GM12878 (cell line): Measurements from ENCODE around the gene HECTD4. TPM values are rescaled to one million over a fixed set of nuclear protein-coding genes. Genes with fewer than 3 reads are reported as not detected.
"Not testable (repeated sequence)": the region's sequence is repeated elsewhere in the genome, so short reads cannot be mapped to it uniquely, and the experiment has no call there.

Experiments used
- ATAC-seq: fragments of 200-7000 bp; cut with Tn5 transposase; 3 replicates; pipeline ENCODE4 v1.9.1; 2020; ENCODE audit warnings: mild to moderate bottlenecking, moderate library complexity
- BruUV-seq: library from RNA; stranded (reverse); fragments of 400-500 nt; replicated peaks from 2 replicates; lab custom pipeline; 2021; lab: Mats Ljungman, UMichigan
- CTCF ChIA-PET: fragments of 300-600 bp; sonication (Branson Sonifier 250); formaldehyde crosslinking; extraction: SDS; loops from one replicate; lab custom pipeline; 2021; ENCODE audit warnings: inconsistent platforms; lab: Yijun Ruan, JAX
- POLR2A ChIA-PET: fragments of 350-600 bp; formaldehyde crosslinking; extraction: SDS; loops from one replicate; lab custom pipeline; 2021; ENCODE audit warnings: inconsistent platforms; lab: Charles Lee
- RAD21 ChIA-PET: fragments of 300-600 bp; sonication (Branson Sonifier 250); formaldehyde crosslinking; loops from one replicate; lab custom pipeline; 2023; ENCODE audit warnings: antibody characterized with exemption; ENCODE audit not compliant: unreplicated experiment; lab: Charles Lee
- SMC1A ChIA-PET: fragments of 300-600 bp; sonication (Branson Sonifier 250); formaldehyde crosslinking; loops from one replicate; lab custom pipeline; 2023; ENCODE audit not compliant: unreplicated experiment, uncharacterized antibody; lab: Charles Lee
- DNase-seq: peaks from one replicate; pipeline ENCODE4 v3.0.0-alpha.2; 2011; ENCODE audit warnings: low read depth, low spot score
- FAIRE-seq: peaks from 3 replicates; lab custom pipeline; 2011; peaks lifted over from hg19 to GRCh38; lab: Jason Lieb, UNC
- H2AFZ ChIP-seq: 2 replicates; pipeline ENCODE4 v1.6.0; 2011; ENCODE audit warnings: low read depth, low read length, control low read depth; ENCODE audit not compliant: control insufficient read depth
- H3K27ac ChIP-seq: 2 replicates; pipeline ENCODE4 v1.5.1; 2011; ENCODE audit warnings: control low read depth; ENCODE audit not compliant: control insufficient read depth, insufficient read depth
- H3K27me3 ChIP-seq, 2 experiments: replicated peaks in 1 of 2; 2 replicates each; pipeline versions ENCODE4 v1.6.0 to v1.6.1; 2011; ENCODE audit warnings: low read length in 1 of 2; ENCODE audit not compliant: control insufficient read depth in 2 of 2, insufficient read depth in 2 of 2
- H3K36me3 ChIP-seq, 2 experiments: 2 replicates each; pipeline ENCODE4 v1.5.1; 2011; ENCODE audit warnings: low read length in 1 of 2; ENCODE audit not compliant: control insufficient read depth in 2 of 2, insufficient read depth in 2 of 2
- H3K4me1 ChIP-seq: 2 replicates; pipeline ENCODE4 v1.6.1; 2011; ENCODE audit warnings: mild to moderate bottlenecking, low read length, moderate library complexity, mixed read lengths; ENCODE audit not compliant: control insufficient read depth, insufficient read depth
- H3K4me2 ChIP-seq: 2 replicates; pipeline ENCODE4 v1.6.0; 2011; ENCODE audit warnings: control low read depth; ENCODE audit not compliant: control insufficient read depth, insufficient read depth
- H3K4me3 ChIP-seq: fragments of 200-600 bp; sonication (generic); 2 replicates; pipeline ENCODE4 v1.5.1; 2016
- H3K79me2 ChIP-seq: 2 replicates; pipeline ENCODE4 v1.6.0; 2011; ENCODE audit warnings: low read length; ENCODE audit not compliant: control insufficient read depth, insufficient read depth
- H3K9ac ChIP-seq: 2 replicates; pipeline ENCODE4 v1.8.0; 2011; ENCODE audit warnings: low read length, control low read depth, mixed read lengths; ENCODE audit not compliant: control insufficient read depth, insufficient read depth
- H3K9me3 ChIP-seq: replicated peaks from 3 replicates; pipeline ENCODE4 v1.5.1; 2011; ENCODE audit warnings: mild to moderate bottlenecking, low read length; ENCODE audit not compliant: control insufficient read depth, insufficient read depth
- H4K20me1 ChIP-seq: 2 replicates; pipeline ENCODE4 v1.6.0; 2011; ENCODE audit not compliant: control insufficient read depth, insufficient read depth
- ESRRA ChIP-seq: IDR thresholded peaks from 2 replicates; pipeline ENCODE4 v1.6.1; 2012; ENCODE audit warnings: mild to moderate bottlenecking, low read length, improper control_type of control experiment
- MYB ChIP-seq: fragments of 150-350 bp; IDR thresholded peaks from 2 replicates; pipeline ENCODE4 v1.6.1; 2014; ENCODE audit warnings: mild to moderate bottlenecking, low read depth, low read length, borderline replicate concordance
- WGBS: methylation state at CpG from one replicate; pipeline ENCODE4 v1.1.6; 2016; ENCODE audit warnings: low lambda C conversion rate; ENCODE audit not compliant: insufficient replicate concordance, insufficient coverage; ENCODE audit errors: missing lambda C conversion rate; 5-methylcytosine and 5-hydroxymethylcytosine counted together
- in situ Hi-C: fragments of 300-500 bp; cut with MboI; formaldehyde crosslinking; loops from 9 replicates; pipeline ENCODE4 v1.14.3; 2018; ENCODE audit warnings: mixed read lengths
- intact Hi-C: fragments of 100-400 bp; cut with micrococcal nuclease; formaldehyde crosslinking; loops from one replicate; pipeline ENCODE4 v1.14.2; 2022; ENCODE audit not compliant: unreplicated experiment
- polyA plus RNA-seq, 11 experiments: library from polyadenylated mRNA; depleted of rRNA in 4 of 11; unstranded in 6 of 11; stranded (reverse) in 5 of 11; fragments of >200 nt; fragmentation: Nextera tagmentation in 4 of 11; fragmentation: Illumina TruSeq in 1 of 11; extraction: Ambion mirVana in 4 of 11; extraction: Trizol in 1 of 11; gene quantifications; 1 replicate in 1 of 11; 2 replicates in 10 of 11; pipeline versions ENCODE4 v1.2.1 to v1.2.3, GENCODE V29; 2011 to 2016; ENCODE audit warnings: inconsistent platforms in 2 of 11, missing spikeins in 2 of 11, low read depth in 1 of 11
- total RNA-seq, 4 experiments: library from RNA; depleted of rRNA in 3 of 4; stranded (reverse); fragments of >200 nt in 3 of 4; fragmentation: Illumina TruSeq in 1 of 4; extraction: Trizol in 1 of 4; gene quantifications; 2 replicates each; pipeline versions ENCODE4 v1.2.1 to v1.2.3, GENCODE V29; 2013 to 2021

Gene HECTD4
- total and polyA plus RNA-seq, 10 of the 15 experiments (the other 5 are each of a cell fraction or from before 2014, with no cell fraction given) = 5.8 to 43.9 (median 17.9) TPM

DNA sequence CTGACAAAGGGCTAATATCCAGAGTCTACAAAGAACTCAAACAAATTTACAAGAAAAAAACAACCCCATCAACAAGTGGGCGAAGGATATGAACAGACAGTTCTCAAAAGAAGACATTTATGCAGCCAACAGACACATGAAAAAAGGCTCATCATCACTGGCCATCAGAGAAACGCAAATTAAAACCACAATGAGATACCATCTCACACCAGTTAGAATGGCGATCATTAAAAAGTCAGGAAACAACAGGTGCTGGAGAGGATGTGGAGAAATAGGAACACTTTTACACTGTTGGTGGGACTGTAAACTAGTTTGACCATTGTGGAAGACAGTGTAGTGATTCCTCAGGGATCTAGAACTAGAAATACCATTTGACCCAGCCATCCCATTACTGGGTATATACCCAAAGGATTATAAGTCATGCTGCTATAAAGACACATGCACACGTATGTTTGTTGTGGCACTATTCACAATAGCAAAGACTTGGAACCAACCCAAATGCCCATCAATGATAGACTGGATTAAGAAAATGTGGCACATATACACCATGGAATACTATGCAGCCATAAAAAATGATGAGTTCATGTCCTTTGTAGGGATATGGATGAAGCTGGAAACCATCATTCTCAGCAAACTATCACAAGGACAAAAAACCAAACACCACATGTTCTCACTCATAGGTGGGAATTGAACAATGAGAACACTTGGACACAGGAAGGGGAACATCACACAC lies 7.9 kb upstream of the HECTD4 start:
- DNase-seq, POLR2A ChIA-PET, H3K36me3 ChIP-seq, H3K79me2 ChIP-seq, ATAC-seq, H3K4me2 ChIP-seq, H3K9ac ChIP-seq, H3K4me1 ChIP-seq, BruUV-seq, FAIRE-seq, H3K27ac ChIP-seq, H3K4me3 ChIP-seq, H4K20me1 ChIP-seq, H3K9me3 ChIP-seq, H2AFZ ChIP-seq, H3K27me3 ChIP-seq: not testable (repeated sequence)
- in situ Hi-C loops (loop anchor here (5.0 to 10.0 kb wide), 2 partner anchors 193 to 445 kb away; no protein-coding TSS in a partner anchor), intact Hi-C loops (loop anchor here (10.0 kb wide), 4 partner anchors 115 to 545 kb away; partner anchors contain the start of genes ERP29, MAPKAPK5 and TMEM116)
- ChIA-PET RAD21 (interaction anchor here (0.6 kb wide), 1 partner anchor 102 kb away, joined by 4 read pairs; no protein-coding TSS in a partner anchor), CTCF (interaction anchor here (4.4 kb wide), 1 partner anchor 191 kb away, joined by 140 read pairs; no protein-coding TSS in a partner anchor), SMC1A (interaction anchor here (1.1 kb wide), 1 partner anchor 192 kb away, joined by 3 read pairs; no protein-coding TSS in a partner anchor)
- WGBS = 48% methylated on average over 4 of the region's 4 CpGs

DNA sequence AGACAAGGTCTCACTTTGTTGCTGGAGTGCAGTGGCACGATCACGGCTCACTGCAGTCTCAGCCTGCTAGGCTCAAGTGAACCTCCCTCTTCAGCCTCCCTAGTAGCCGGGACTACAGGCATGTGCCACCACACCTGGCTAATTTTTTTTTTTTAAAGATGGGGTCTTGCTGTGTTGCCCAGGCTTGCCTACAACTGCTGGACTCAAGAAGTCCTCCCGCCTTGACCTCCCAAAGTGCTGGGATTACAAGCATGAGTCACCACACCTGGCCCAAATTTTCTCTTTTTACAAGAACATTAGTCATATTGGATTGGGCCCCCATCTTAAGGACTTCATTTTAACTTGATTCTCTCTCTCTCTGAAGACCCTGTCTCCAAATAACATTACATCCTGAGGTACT lies 7.0 kb upstream of the HECTD4 start:
- ChIA-PET RAD21 (no interaction called here), POLR2A (no interaction called here), SMC1A (interaction anchor here (1.1 kb wide), 1 partner anchor 191 kb away, joined by 3 read pairs; no protein-coding TSS in a partner anchor), CTCF (interaction anchor here (1.1 to 4.4 kb wide), 5 partner anchors 8 to 448 kb away, joined by 3 to 140 read pairs (median 5); no protein-coding TSS in a partner anchor)
- 59% methylated on average over 4 of the region's 4 CpGs for WGBS
- Histone ChIP-seq H3K36me3 (no peaks in the 10 kb centered on the region), H3K79me2 (no peaks in the 10 kb centered on the region), H3K4me3 (no peak overlapping the region), H3K4me1 (no peaks in the 10 kb centered on the region), H4K20me1 (no peaks in the 10 kb centered on the region), H3K9me3 (no peaks in the 10 kb centered on the region), H3K27me3 (no peaks in the 10 kb centered on the region), H3K4me2 (no peak overlapping the region), H2AFZ (no peak overlapping the region), H3K9ac (no peak overlapping the region), H3K27ac (no peak overlapping the region)
- in situ Hi-C loops (loop anchor here (5.0 to 10.0 kb wide), 2 partner anchors 192 to 444 kb away; no protein-coding TSS in a partner anchor), intact Hi-C loops (loop anchor here (10.0 kb wide), 4 partner anchors 114 to 544 kb away; partner anchors contain the start of genes ERP29, MAPKAPK5 and TMEM116)
- no peak for FAIRE-seq
- ATAC-seq = no peak
- no TSS peak for BruUV-seq
- TF ChIP-seq ESRRA = no peak
- TF ChIP-seq MYB = no peak
- DNase-seq = no peak
